Tibial nerve (tissue), 4 donors: ENCODE results near the gene RAB33B. TPM values are rescaled to one million over a fixed set of nuclear protein-coding genes. Genes with fewer than 3 reads are reported as not detected.
"Not testable (repeated sequence)": the region's sequence is repeated elsewhere in the genome, so short reads cannot be mapped to it uniquely, and the experiment has no call there.

ENCODE experiments used
- DNase-seq, 2 donors: peaks; one replicate each; pipeline ENCODE4 v3.0.0-alpha.2; 2019; ENCODE audit warnings: low spot score in 2 of 2
- H3K27ac ChIP-seq, 4 donors: fragments of 200-600 bp; sonication (generic) in 3 of 4; one replicate each; pipeline ENCODE4 v1.5.1; 2017 to 2019; ENCODE audit warnings: mild to moderate bottlenecking in 1 of 4
- H3K27me3 ChIP-seq, 2 donors: fragments of 200-600 bp; sonication (generic) in 1 of 2; one replicate each; pipeline versions ENCODE4 v1.5.1 to v1.6.0; 2017 to 2019
- H3K36me3 ChIP-seq, 3 donors: fragments of 200-600 bp; sonication (generic); one replicate each; pipeline ENCODE4 v1.5.1; 2018 to 2019
- H3K4me1 ChIP-seq, 4 donors: fragments of 200-600 bp; sonication (generic) in 3 of 4; one replicate each; pipeline ENCODE4 v1.5.1; 2017 to 2019
- H3K4me3 ChIP-seq, 4 donors: fragments of 200-600 bp; sonication (generic) in 3 of 4; one replicate each; pipeline ENCODE4 v1.5.1; 2017 to 2019; ENCODE audit warnings: mild to moderate bottlenecking in 1 of 4, moderate library complexity in 1 of 4
- H3K9me3 ChIP-seq, 4 donors: fragments of 200-600 bp; sonication (generic) in 3 of 4; one replicate each; pipeline ENCODE4 v1.5.1; 2017 to 2019
- EP300 ChIP-seq, 2 donors: sonication (generic); formaldehyde crosslinking; IDR thresholded peaks; one replicate each; pipeline ENCODE4 v1.6.1; 2017; ENCODE audit warnings: antibody characterized with exemption in 2 of 2, mild to moderate bottlenecking in 1 of 2
- POLR2A ChIP-seq, 2 donors: fragments of 450-650 bp; IDR thresholded peaks; one replicate each; pipeline ENCODE4 v1.6.1; 2017; ENCODE audit warnings: antibody characterized with exemption in 2 of 2, mild to moderate bottlenecking in 2 of 2, moderate library complexity in 2 of 2
- WGBS, 2 donors: methylation state at CpG; one replicate each; pipeline ENCODE4 v1.1.5; 2018; 5-methylcytosine and 5-hydroxymethylcytosine counted together
- total RNA-seq, 4 donors: library from RNA; depleted of rRNA; stranded (reverse); fragments of >200 nt; gene quantifications; one replicate each; pipeline ENCODE4 v1.1.0, GENCODE V29; 2016
- TF ChIP-seq, protein P1 (sequence below), 5 experiments: fragments of 200-600 bp in 3 of 5; fragments of 450-650 bp in 2 of 5; sonication (generic) in 3 of 5; IDR thresholded peaks; one replicate each; pipeline ENCODE4 v1.5.1; 2016 to 2019; ENCODE audit warnings: antibody characterized with exemption in 5 of 5, mild to moderate bottlenecking in 3 of 5, moderate library complexity in 2 of 5

Gene RAB33B
- total RNA-seq, 4 donors from 2014 or later = 13.2 to 18.6 (median 15.0) TPM

DNA sequence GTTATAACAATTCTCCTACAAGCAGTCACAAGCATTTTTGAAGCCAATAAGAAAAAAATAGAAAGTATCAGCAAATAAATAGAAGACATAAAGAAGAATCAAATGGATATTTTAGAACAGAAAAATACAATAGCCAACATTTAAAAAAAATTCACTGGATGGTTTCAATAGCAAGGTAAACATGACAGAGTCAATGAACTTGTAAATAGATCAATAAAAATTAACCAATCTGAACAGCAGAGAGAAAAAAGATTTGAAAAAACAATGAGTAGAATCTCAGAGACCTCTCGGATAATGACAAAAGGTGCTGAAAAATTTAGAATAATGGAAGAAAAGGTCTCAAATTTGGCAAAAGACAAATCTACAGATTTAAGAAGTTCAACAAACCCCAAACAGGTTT is 33.3 kb upstream of the RAB33B start:
- H3K36me3 ChIP-seq = peaks cover 0 to 28% (median 0%) of the 10 kb centered on the region in 3 donors
- TF ChIP-seq, protein P1, sequence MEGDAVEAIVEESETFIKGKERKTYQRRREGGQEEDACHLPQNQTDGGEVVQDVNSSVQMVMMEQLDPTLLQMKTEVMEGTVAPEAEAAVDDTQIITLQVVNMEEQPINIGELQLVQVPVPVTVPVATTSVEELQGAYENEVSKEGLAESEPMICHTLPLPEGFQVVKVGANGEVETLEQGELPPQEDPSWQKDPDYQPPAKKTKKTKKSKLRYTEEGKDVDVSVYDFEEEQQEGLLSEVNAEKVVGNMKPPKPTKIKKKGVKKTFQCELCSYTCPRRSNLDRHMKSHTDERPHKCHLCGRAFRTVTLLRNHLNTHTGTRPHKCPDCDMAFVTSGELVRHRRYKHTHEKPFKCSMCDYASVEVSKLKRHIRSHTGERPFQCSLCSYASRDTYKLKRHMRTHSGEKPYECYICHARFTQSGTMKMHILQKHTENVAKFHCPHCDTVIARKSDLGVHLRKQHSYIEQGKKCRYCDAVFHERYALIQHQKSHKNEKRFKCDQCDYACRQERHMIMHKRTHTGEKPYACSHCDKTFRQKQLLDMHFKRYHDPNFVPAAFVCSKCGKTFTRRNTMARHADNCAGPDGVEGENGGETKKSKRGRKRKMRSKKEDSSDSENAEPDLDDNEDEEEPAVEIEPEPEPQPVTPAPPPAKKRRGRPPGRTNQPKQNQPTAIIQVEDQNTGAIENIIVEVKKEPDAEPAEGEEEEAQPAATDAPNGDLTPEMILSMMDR (IDR thresholded peaks at IDR 0.05) = no peak
- no peak for TF ChIP-seq EP300 (IDR thresholded peaks at IDR 0.05)
- no peak for TF ChIP-seq POLR2A (IDR thresholded peaks at IDR 0.05)
- WGBS, 2 donors = 96 to 100% methylated on average over 1 of the region's 1 CpG
- no peaks in the 10 kb centered on the region for H3K4me1 ChIP-seq
- peaks cover 0 to 35% (median 0%) of the 10 kb centered on the region in 4 donors for H3K9me3 ChIP-seq
- H3K4me3 ChIP-seq = no peak overlapping the region
- no peak overlapping the region for H3K27ac ChIP-seq
- DNase-seq = no peak
- no peaks in the 10 kb centered on the region for H3K27me3 ChIP-seq

DNA sequence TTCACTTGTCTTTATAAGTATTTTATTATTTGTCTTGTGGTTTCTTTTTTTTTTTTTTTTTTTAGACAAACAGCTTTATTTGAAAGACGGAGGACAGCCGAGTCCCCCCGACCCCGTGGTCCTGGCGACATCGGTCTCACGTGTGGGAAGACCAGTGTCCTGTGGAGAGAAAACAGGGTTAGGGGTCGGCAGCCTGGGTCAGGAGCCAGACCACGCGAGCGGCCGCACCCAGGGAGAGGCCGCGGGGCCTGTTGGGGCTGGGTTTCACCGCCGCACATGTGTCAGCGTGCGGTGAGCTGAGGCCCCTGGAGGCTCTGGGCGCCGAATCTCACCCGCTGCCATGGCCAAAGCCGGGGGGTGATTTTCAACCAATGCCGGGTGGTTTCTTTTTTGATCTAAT is 17.8 kb upstream of the RAB33B start:
- TF ChIP-seq EP300 (IDR thresholded peaks at IDR 0.05) (no peak), POLR2A (IDR thresholded peaks at IDR 0.05) (no peak)
- TF ChIP-seq, protein P1 (IDR thresholded peaks at IDR 0.05) = no peak
- no peaks in the 10 kb centered on the region for H3K27me3 ChIP-seq
- WGBS, 2 donors = 94 to 95% methylated on average over 23 of the region's 23 CpGs
- DNase-seq = no peak
- no peak overlapping the region for H3K27ac ChIP-seq
- no peak overlapping the region for H3K4me3 ChIP-seq
- no peaks in the 10 kb centered on the region for H3K4me1 ChIP-seq
- H3K36me3 ChIP-seq = peaks cover 0 to 54% (median 0%) of the 10 kb centered on the region in 3 donors
- H3K9me3 ChIP-seq = peaks cover 0 to 56% (median 5%) of the 10 kb centered on the region in 4 donors

- peaks cover 0 to 45% (median 5%) of the 10 kb centered on the region in 4 donors for H3K9me3 ChIP-seq
- DNase-seq = no peak
- no peak overlapping the region for H3K4me3 ChIP-seq
- no peak for TF ChIP-seq EP300 (IDR thresholded peaks at IDR 0.05)
- no peak for TF ChIP-seq POLR2A (IDR thresholded peaks at IDR 0.05)
- TF ChIP-seq, protein P1 (IDR thresholded peaks at IDR 0.05) = no peak
- no peak overlapping the region for H3K27ac ChIP-seq
- peaks cover 0 to 45% (median 0%) of the 10 kb centered on the region in 3 donors for H3K36me3 ChIP-seq
- 79 to 87% methylated on average over 2 of the region's 2 CpGs for WGBS, 2 donors
- no peaks in the 10 kb centered on the region for H3K27me3 ChIP-seq
- H3K4me1 ChIP-seq = no peaks in the 10 kb centered on the region
Measured at GRCh38 chr4:139438141-139438540, 15.8 kb upstream of the RAB33B start.

GRCh38 chr4:139441029-139441428 is 12.9 kb upstream of the RAB33B start:
- TF ChIP-seq EP300 (IDR thresholded peaks at IDR 0.05) (no peak), POLR2A (IDR thresholded peaks at IDR 0.05) (no peak)
- TF ChIP-seq, protein P1 (IDR thresholded peaks at IDR 0.05) = no peak
- Histone ChIP-seq H3K27ac (no peak overlapping the region), H3K27me3 (no peaks in the 10 kb centered on the region), H3K4me3 (no peak overlapping the region), H3K4me1 (no peaks in the 10 kb centered on the region), H3K36me3 (peaks cover 0 to 40% (median 0%) of the 10 kb centered on the region in 3 donors), H3K9me3 (peaks cover 0 to 34% (median 5%) of the 10 kb centered on the region in 4 donors)
- 96 to 97% methylated on average over 4 of the region's 4 CpGs for WGBS, 2 donors
- no peak for DNase-seq

- TF ChIP-seq POLR2A (IDR thresholded peaks at IDR 0.05) (no peak), EP300 (IDR thresholded peaks at IDR 0.05) (no peak)
- TF ChIP-seq, protein P1 (IDR thresholded peaks at IDR 0.05) = no peak
- Histone ChIP-seq H3K36me3 (peaks cover 0 to 29% (median 0%) of the 10 kb centered on the region in 3 donors), H3K4me1 (no peaks in the 10 kb centered on the region), H3K27me3 (no peaks in the 10 kb centered on the region), H3K27ac (no peak overlapping the region), H3K9me3 (peaks cover 0 to 9% (median 0%) of the 10 kb centered on the region in 4 donors), H3K4me3 (no peak overlapping the region)
- no peak for DNase-seq
- 93 to 95% methylated on average over 6 to 7 of the region's 7 CpGs for WGBS, 2 donors
Measured at GRCh38 chr4:139443661-139444060, 10.3 kb upstream of the RAB33B start.

DNA sequence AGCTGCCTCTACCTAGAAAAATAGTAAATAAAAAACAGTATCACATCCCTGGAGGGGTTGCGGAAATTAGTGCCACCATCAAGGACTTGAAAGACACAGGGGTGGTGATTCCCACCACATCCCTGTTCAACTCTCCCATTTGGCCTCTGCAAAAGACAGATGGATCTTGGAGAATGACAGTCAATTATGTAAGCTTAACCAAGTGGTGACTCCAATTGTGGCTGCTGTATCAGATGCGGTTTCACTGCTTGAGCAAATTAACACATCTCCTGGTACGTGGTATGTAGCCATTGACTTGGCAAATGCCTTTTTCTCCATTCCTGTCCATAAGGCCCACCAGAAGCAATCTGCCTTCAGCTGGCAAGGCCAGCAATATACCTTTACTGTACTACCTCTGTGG is 9.0 kb upstream of the RAB33B start:
- H3K36me3 ChIP-seq = peaks cover 0 to 20% (median 0%) of the 10 kb centered on the region in 3 donors
- not testable (repeated sequence) for H3K27me3 ChIP-seq, H3K4me1 ChIP-seq, DNase-seq, H3K9me3 ChIP-seq, H3K27ac ChIP-seq, H3K4me3 ChIP-seq
- 80 to 97% methylated on average over 3 of the region's 3 CpGs for WGBS, 2 donors

DNA sequence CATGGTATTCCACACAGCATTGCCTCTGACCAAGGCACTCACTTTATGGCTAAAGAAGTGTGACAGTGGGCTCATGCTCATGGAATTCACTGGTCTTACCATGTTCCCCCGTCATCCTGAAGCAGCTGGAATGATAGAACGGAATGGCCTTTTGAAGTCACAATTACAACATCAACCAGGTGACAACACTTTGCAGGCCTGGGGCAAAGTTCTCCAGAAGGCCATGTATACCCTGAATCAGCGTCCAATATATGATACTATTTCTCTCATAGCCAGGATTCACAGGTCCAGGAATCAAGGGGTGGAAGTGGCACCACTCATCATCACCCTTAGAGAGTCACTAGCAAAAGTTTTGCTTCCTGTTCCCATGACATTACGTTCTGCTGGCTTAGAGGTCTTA is 6.8 kb upstream of the RAB33B start:
- 97 to 100% methylated on average over 4 of the region's 4 CpGs for WGBS, 2 donors
- H3K27me3 ChIP-seq, H3K4me1 ChIP-seq, DNase-seq, H3K4me3 ChIP-seq, H3K9me3 ChIP-seq, H3K27ac ChIP-seq: not testable (repeated sequence)
- peaks cover 0 to 14% (median 0%) of the 10 kb centered on the region in 3 donors for H3K36me3 ChIP-seq
